ENCODE measurements around the gene UBE2G1.
A peak's percentile ranks its signal among the peaks of the same experiment; 100 is the strongest.

Gene UBE2G1

GRCh38 chr17:4333041-4333440 lies 33.4 kb downstream of the UBE2G1 start:
- DNase-seq: no peak

- no peak for DNase-seq
Measured at GRCh38 chr17:4332296-4332970, 34.0 kb downstream of the UBE2G1 start.

- no peak for DNase-seq
Measured at GRCh38 chr17:4331614-4332013, 34.9 kb downstream of the UBE2G1 start.

GRCh38 chr17:4329838-4330237 lies 36.6 kb downstream of the UBE2G1 start:
- DNase-seq: no peak

GRCh38 chr17:4327606-4328005 lies 38.9 kb downstream of the UBE2G1 start:
- no peak for DNase-seq

- no peak for DNase-seq
Measured at GRCh38 chr17:4326608-4327007, 39.9 kb downstream of the UBE2G1 start.

GRCh38 chr17:4326112-4326511 lies 40.4 kb downstream of the UBE2G1 start:
- no peak for DNase-seq

GRCh38 chr17:4324463-4324862 lies 42.0 kb downstream of the UBE2G1 start:
- no peak for DNase-seq

GRCh38 chr17:4319221-4319620 lies 47.3 kb downstream of the UBE2G1 start:
- no peak for DNase-seq

- DNase-seq: no peak
Measured at GRCh38 chr17:4318596-4318995, 47.9 kb downstream of the UBE2G1 start.

GRCh38 chr17:4318186-4318585 lies 48.3 kb downstream of the UBE2G1 start:
- no peak for DNase-seq

- DNase-seq: no peak
Measured at GRCh38 chr17:4317610-4318009, 48.9 kb downstream of the UBE2G1 start.

- no peak for DNase-seq
Measured at GRCh38 chr17:4316648-4317047, 49.8 kb downstream of the UBE2G1 start.

GRCh38 chr17:4314618-4315017 lies 51.9 kb downstream of the UBE2G1 start:
- no peak for DNase-seq

GRCh38 chr17:4314179-4314578 lies 52.3 kb downstream of the UBE2G1 start:
- DNase-seq: no peak

GRCh38 chr17:4313221-4314114 lies 53.0 kb downstream of the UBE2G1 start:
- DNase-seq: no peak

GRCh38 chr17:4310354-4311060 lies 56.0 kb downstream of the UBE2G1 start:
- DNase-seq: no peak

- DNase-seq: no peak
Measured at GRCh38 chr17:4309897-4310296, 56.6 kb downstream of the UBE2G1 start.

- no peak for DNase-seq
Measured at GRCh38 chr17:4307179-4307930, 59.1 kb downstream of the UBE2G1 start.

GRCh38 chr17:4305224-4305623 lies 61.3 kb downstream of the UBE2G1 start:
- no peak for DNase-seq

GRCh38 chr17:4304417-4305027 lies 62.0 kb downstream of the UBE2G1 start:
- DNase-seq: peak; percentile 33 to 70

- DNase-seq: no peak
Measured at GRCh38 chr17:4301066-4301465, 65.4 kb downstream of the UBE2G1 start.
